DMS 273 (cell line): ENCODE measurements around the gene MARCHF9.
A peak's percentile ranks its signal among the peaks of the same experiment; 100 is the strongest.

ENCODE experiments used
- DNase-seq: peaks from one replicate; lab custom pipeline; 2025; ENCODE audit not compliant: unreplicated experiment; lab: John Stamatoyannopoulos, UW

Gene MARCHF9

DNA sequence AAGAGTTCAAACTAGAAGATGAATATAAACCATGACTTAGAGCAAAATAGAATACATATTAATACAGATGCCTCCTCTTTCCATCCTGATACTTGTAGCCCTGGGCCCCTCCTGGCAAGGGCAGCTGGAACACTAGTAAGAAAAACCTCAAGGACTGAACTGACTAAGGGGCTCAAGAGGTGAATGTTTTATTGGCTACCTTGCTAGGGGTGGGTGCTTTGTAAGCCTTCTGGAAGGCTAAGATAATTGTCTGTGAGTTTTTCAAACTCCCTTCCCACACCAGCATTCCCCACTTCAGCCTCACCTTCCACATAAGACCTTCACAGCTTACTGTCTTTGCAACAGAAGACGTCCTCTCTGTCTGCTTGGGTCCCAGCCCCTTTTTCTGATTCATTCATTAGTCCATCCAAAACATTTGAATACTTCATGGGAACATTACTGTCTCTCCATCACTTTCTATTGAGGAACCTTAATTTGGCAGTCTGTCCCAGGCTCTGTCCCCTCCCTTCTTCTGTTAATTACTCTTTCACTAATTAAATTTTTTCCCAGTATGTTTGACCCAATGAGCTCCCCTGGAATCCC lies 1.1 kb upstream of the MARCHF9 start:
- no peak for DNase-seq

- no peak for DNase-seq
These were observed 221 bp downstream of the MARCHF9 start for GRCh38 chr12:57755194-57755453.

DNA sequence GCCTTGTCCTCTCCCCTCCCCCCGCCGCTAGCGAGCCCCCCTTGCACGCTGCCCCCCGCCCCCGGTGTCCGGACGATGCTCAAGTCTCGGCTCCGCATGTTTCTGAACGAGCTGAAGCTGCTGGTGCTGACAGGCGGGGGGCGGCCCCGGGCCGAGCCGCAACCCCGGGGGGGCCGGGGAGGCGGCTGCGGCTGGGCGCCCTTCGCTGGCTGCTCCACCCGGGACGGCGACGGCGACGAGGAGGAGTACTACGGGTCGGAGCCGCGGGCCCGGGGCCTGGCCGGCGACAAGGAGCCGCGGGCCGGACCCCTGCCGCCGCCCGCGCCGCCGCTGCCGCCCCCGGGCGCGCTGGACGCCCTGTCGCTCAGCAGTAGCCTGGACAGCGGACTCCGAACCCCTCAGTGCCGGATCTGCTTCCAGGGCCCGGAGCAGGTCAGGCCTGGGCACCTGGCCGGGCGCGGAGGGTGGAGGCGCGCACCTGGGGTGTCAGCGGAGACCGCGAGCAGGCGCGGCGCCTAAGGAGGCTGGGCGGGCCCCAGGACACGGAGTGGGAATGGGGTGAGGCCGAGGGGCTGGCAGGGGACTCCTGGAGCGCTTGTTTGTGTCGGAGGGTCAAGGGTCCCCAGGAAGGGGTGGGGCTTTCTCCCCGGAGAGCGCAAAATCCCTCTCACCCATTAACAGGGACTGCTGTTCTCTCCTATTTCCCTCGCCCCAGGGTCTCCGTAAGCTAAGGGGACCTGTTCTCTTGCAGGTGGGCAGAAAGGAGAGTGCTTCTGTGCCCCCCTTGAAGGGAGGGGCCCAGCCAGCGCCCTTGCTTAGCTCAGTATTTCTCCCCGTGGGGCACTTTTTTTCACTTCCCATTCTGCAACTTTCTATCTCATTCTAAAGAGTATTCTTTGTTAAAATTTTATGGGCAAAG lies 810 bp downstream of the MARCHF9 start:
- DNase-seq, result peak; percentile 34

- peak; percentile 28 for DNase-seq
These were observed 1.8 kb downstream of the MARCHF9 start for GRCh38 chr12:57756406-57757341.

GRCh38 chr12:57757771-57758170 lies 2.9 kb downstream of the MARCHF9 start:
- DNase-seq, result no peak

DNA sequence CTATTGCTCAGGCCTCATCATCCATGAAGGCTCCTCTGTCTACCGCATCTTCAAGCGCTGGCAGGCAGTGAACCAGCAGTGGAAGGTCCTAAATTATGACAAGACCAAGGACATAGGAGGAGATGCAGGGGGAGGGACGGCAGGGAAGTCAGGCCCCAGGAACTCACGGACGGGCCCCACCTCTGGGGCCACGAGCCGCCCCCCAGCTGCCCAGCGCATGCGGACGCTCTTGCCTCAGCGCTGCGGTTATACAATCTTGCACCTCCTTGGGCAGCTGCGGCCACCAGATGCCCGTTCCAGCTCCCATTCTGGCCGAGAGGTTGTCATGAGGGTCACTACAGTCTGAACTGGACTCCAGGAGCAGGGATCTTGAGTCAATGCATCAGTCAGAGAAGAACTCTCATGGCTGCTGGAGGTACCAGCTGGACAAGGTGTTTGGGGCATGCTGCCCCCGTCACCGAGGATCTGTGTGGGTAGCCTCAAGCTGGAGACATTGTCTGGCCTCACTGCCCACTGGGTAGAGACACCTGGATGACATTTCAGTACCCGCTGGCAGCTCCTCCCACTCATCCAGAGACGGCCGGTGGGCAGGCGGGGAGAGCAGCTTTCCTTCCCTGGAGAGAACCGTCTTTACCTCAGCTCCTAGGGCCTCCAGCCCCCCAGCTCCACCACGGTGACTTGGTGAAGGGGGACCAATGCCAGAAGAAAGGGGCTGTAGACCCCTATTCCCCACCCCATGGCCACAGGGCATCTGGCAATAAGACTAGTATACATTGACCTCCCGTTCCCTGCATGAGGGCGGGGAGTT lies 3.9 kb downstream of the MARCHF9 start:
- DNase-seq, result no peak

DNA sequence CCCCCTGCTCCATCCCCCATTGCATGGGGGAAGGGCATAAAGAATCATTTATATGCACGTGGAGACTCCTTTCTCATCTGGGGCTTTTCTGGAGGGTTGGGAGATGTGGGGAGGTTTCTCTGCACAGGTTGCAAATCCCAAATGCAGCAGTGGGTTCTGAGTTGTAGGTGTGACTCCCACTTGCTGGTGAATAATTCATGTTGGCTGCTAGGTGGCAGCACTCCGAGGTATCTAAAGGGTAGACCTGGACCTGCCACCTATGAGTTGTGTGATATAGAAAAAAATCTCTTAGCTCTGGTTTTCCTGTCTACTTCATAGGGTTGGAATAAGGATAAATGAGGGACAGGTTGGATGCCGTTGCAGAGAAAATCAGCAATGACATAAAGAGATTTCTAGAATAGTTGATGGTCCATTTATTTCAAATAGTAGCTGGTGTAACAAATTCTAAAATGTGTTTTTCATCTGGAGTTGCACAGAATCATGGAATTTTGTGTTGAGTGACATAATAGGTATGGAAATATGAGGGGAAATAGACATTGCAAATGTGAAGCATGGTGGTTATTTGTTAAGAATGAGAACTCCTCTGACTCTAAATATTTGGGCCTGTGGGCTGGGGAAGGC lies 4.6 kb downstream of the MARCHF9 start:
- peak; percentile 43 for DNase-seq

DNA sequence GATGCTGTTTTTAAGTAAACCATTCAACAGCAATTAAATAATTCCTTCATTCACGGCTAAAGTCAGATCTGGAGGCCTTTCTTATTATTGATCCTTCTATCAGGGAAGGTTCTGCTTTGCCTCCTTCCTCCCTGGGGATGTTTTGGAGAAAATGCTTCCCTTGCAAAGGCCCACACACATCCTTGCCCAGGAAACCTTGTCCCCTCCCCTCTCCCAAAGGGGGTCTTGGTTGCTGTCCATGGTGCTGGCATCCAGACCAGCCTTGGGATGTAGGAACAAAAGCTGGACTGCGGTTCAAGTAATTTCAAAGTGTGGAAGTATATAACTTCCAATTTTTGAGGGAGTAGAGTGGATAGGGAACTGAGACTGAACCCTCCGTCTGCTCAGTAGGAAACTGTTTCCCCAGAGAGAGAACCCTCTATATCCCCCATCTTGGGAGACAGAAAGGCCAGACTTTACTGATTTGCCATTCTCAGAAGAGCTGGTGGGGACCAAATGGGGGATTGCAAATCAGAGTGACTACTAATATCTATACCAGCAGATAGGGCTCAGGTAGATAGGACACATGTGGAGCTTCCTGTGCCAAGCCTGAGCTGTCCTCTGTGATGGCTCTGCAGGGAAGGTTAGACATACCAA lies 5.6 kb downstream of the MARCHF9 start:
- no peak for DNase-seq

- DNase-seq, result no peak
These were observed 6.6 kb downstream of the MARCHF9 start for GRCh38 chr12:57761391-57761998.

- DNase-seq, result no peak
These were observed 7.6 kb downstream of the MARCHF9 start for GRCh38 chr12:57762463-57762862.

DNA sequence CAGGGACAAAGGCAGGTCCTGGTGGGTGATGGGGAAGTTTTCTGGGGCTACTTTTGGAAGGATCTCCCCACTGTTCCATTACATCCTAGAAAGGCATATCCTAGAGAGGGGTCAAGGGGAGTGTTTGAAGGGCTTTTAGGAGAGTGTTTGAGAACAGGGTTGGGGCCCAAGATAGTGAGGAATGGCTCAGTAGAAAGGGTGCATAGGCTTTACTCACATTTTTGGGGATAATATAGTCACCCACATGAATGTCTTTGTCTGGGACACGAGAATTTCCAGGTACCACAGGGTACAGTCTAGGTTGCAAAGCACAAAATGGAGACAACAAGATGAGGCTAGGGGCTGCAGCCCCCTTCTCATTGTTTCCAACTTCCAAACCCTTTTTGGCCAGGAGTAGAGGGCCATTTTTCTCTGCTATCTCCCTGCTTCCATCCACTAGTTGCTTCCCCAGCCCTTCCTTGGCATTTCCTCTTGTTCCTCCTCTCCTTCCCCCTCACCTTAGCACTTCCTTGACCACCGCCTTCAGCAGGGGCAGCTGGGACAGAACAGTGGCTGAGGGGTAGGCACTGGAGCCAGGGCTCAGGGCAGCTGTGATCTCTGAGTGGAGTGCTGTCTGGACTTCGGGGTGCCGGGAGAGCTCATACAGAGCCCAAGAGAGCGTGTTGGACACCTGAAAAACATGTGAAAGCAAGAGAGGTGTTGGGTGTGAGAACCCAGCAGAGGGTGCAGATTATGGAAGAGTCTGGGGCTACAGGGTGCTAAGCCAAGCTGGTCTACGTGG lies 9.2 kb downstream of the MARCHF9 start:
- no peak for DNase-seq

- no peak for DNase-seq
These were observed 9.7 kb downstream of the MARCHF9 start for GRCh38 chr12:57764662-57765002.

DNA sequence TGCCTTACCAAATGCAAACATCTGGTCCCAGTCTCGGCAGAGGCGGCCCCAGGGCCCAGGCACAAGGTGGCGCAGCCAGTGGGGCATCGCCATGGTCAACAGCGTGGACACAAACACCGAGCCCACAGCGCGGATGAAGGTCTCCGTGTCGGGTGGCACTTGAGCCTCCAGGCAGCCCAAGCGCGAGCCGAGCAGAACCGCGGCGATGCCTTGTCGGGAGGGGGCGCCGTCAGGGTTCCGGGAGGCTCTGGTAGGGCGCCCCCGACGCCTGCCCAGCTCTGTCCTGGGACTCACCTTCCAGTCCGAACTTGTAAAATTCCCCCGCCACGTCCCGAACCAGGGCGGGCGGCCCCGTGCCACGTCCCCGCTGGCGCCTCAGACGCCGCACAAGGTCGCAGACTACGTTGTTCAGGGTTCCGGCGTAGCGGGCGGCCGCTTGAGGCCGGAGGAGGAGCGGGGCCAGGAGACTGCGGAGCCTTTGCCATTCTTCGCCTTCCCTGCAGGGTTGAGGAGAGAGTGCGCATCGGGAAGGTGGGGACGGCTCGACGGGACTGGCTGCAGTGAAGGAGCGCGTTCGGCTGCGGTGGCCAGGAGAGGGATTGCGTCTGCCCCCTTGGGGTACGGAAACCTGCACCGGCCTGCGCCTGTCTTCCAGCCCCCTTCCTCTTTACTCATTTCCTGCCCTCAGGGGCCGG lies 10.2 kb downstream of the MARCHF9 start:
- DNase-seq, result peak; percentile 73

GRCh38 chr12:57765698-57766463 lies 11.0 kb downstream of the MARCHF9 start:
- DNase-seq, result peak; percentile 45

- DNase-seq, result peak; percentile 61
These were observed 11.8 kb downstream of the MARCHF9 start, which contains the start of gene CYP27B1 for GRCh38 chr12:57766464-57767304. TSS of gene CYP27B1 (minus strand) at chr12:57767078. CDS start at chr12:57767041, 37 bp downstream.

- no peak for DNase-seq
These were observed 12.4 kb downstream of the MARCHF9 start for GRCh38 chr12:57767305-57767698.
